Stimulated activated CD4-positive, alpha-beta T cell treated with anti-CD3 and anti-CD28 coated beads, Interleukin-12 subunit alpha, Interleukin-12 subunit beta, amount 100 ng/mL, for 48 hours (primary cell): ENCODE data around the gene PRKCZ.

ENCODE experiments used
- DNase-seq, 3 donors: peaks; one replicate each; pipeline ENCODE4 v3.0.0-alpha.2; 2020; ENCODE audit warnings: low read depth in 2 of 3, low spot score in 1 of 3

The PRKCZ gene

GRCh38 chr1:2061065-2061778 is 11.0 kb downstream of the PRKCZ start:
- no peak for DNase-seq

- DNase-seq, result no peak
Observed at GRCh38 chr1:2065699-2066098, 15.5 kb downstream of the PRKCZ start.

DNA sequence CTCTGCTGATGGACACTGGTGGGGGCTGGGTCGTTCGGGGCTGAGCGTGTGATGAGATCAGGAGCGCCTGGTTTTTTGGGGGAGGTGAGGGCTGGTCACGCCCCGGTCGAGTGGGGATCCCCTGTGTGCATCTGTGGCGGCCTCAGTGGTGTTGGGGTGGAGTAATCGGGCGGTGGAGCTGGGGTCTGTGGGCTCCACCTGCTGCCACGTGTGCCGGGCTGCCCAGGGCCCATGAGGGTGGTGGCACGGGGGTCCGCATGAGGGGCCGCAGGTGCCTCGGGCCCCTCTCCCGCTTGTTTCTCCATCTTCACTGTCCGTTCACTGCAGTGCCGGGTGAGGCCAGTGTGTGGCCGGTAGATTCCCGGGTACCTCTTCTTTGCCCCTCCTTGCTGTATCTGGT is 17.2 kb downstream of the PRKCZ start:
- DNase-seq, result no peak

- DNase-seq, result no peak
Observed at GRCh38 chr1:2067981-2068380, 17.8 kb downstream of the PRKCZ start.

- DNase-seq, result no peak
Observed at GRCh38 chr1:2068951-2069350, 18.7 kb downstream of the PRKCZ start.

GRCh38 chr1:2070016-2070415 is 19.8 kb downstream of the PRKCZ start:
- DNase-seq, result no peak

DNA sequence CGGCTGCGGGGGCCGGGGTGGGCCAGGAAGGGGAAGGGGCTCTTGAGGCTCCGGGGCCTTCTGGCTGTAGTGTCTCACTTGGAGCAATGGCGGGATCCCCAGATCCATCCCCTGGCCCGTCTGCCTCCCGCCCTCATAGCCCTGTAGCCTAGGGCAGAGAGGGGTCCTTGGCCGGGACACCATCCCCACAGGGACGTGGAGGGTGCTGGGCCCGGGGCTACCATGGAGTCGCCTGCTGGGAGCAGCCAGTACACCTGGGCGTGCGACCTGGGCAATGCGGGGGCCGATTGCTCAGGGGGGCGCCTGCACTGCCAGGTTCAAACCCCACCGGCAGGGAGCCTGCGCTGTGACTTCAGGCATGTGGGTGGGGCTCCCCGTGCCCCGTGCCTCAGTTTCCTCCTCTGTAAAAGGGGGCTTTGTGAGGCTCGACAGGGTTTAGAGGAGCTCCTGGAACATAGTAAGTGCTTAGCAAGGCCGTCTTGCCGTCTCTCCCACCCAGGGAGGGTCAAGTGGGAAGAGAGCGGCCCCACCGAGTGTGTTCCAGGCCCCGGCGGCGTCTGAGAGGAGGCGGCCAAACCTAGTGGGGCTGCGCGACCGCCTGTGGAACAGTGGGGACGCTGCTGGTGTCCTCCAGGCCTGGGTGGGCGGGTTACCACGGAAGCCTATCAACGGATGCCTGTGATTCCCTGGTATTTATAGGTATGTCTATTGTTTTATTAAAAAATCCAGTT is 20.8 kb downstream of the PRKCZ start:
- DNase-seq, result no peak

- DNase-seq, result no peak
Observed at GRCh38 chr1:2072109-2072806, 22.0 kb downstream of the PRKCZ start.

GRCh38 chr1:2072891-2073290 is 22.7 kb downstream of the PRKCZ start:
- DNase-seq, result no peak

DNA sequence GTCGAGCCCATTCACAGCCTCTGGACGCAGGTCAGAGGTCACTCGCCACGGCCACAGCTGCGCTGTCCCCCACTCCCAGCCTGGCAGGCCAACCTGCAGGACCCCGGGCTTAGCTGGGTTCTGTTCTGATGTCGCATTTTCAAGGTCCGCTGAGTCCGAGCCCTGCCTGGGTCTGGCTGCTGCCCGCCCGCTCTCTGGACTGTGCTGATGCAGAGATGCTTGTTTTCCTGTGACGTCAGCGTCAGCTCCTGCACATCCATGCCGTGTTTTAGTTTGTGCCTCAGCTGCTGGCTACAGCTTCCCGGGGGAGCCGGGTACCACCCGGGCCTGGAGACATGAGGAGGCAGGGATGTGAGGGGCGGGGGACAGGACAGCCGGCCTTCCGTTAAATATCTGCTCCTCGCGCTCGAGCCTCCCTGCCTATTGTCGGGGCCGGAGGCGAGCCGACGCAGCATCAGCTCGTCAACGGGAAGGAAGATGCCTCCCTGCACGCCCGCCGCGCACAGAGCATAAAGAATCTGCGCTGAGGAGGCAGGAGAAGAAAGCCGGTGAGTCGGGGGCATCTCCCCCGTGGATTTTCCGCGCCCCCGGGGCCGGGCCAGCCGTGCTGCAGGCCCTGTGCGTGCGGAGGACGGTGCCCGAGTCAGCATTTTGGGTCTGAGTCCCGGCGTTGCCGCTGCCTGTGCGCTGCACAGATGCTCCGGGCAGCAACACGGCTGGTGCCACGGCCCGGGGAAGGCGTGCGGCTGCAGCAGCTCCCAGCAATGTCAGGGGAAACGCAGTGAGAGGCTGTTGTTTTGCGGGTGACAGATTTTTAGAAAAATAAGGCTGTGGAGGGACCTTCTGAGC is 23.4 kb downstream of the PRKCZ start:
- no peak for DNase-seq

DNA sequence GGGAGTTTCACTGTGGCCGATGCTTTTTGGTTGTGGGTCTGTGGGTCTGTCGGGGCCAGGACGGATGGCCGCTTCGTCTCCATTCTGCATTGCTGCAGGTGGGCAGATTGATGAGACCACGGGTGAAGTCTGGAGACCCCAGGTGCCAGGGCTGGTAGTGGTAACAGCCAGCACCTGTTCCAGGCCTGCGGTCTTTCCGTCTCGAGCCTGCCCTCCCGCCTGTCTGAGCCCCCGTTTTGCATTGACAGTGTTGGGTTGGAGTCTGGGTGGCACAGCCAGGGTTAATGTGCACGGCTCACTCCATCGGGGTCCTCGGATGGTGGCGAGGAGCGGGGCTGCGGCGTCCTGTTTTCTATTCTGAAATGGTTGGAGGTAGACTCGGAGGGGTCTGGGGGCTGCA is 24.2 kb downstream of the PRKCZ start:
- DNase-seq, result no peak

DNA sequence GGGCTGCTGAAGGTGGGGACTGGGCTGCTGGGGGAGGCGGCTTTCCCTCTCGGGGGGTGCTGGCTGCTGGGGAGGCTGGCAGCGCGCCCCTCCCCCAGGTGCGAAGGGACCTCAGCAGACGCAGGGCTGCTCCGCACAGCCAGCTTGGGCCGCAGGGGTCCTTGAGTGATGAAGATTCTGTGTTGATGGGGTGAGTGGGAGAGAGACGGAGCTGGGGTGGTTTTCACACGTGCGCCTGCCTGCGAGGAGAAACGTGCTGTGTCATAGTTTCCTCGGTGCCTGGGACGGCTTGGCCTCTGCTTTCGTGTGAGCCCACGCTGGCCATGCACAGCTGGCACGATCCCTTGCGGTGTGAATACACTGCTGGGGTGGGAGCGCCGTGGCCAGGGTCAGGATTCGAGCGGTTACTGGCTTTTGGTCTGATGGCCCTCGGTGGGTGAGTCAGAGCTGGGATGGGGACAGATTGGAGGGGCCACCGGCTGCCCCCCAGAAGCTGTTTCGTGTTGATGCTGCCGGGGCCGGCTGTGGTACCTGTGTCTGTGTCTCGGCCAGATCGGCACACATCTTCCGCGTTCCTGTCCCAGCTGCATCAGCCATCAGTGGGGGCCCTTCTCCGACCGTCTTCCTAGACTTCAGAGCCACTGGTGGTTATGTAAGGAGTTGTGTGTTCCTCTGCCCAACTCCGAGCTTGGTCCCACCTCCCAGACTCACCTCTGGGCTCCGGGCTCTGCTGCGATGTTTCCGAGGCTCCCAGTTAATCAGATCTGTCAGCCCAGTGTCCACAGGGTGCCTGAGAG is 24.9 kb downstream of the PRKCZ start:
- DNase-seq, result no peak

DNA sequence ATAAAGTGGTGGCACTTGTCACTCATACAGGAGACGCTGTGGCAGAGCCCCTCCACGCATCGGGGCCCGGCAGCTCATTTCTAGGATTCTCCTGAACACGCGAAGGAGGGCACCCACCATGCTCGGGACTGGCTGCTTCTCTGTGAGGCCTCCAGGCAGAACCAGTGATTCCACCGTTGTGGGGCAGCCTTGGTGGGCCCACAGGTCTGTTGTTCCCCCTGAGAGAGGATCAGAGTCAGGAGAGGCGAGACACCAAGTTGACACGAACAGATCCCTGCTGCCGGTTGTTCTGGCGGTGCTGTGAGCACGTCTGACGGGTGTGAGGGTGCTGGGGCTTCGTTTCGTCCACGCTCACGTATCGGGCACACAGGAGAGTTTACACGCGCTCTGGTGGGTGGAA is 26.6 kb downstream of the PRKCZ start:
- no peak for DNase-seq

- no peak for DNase-seq
Observed at GRCh38 chr1:2078170-2078569, 28.0 kb downstream of the PRKCZ start.

- no peak for DNase-seq
Observed at GRCh38 chr1:2079396-2080085, 29.3 kb downstream of the PRKCZ start.

GRCh38 chr1:2080140-2080539 is 29.9 kb downstream of the PRKCZ start:
- no peak for DNase-seq

DNA sequence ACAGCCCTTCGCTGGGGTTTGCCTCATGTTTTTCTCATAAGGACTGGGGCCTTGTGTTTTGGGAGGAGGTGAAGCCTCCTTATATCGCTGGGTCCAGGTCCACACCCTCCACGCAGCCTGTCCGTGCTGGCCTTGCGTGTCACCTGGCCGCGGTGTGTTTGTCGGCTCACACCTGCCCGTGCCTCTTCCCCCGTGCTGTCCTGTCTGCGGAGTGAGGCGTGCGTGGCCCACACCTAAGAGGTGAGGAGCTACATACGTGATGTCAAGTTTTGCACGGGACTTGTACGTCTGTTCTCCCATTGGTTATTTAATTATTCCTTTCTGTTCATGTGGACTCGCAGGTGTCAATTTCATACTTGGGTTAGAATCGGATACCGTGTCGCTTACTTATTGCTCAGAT is 30.7 kb downstream of the PRKCZ start:
- no peak for DNase-seq

- no peak for DNase-seq
Observed at GRCh38 chr1:2081326-2081885, 31.2 kb downstream of the PRKCZ start.

DNA sequence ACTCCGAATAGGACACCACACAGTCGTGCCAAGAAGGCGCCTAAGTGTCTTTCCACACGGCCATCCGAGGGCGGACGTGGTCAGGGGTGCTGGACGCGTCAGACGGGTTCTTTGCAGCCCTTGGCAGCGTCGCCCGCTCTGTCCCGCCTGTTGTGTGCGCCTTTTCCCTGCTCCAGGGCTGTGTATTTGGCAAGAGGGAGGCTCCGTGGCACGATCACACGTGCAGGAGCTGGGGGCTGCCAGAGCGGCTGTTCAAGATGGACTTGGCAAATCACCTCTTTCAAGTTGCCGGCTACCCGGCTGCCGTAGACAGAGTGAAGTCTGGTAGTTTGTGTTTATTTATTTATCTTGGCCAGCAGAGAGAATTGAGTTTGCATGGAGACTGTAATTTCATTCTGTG is 31.9 kb downstream of the PRKCZ start:
- DNase-seq, result no peak

- no peak for DNase-seq
Observed at GRCh38 chr1:2083666-2084065, 33.5 kb downstream of the PRKCZ start.
